Endodermal cell (in vitro differentiated cells): ENCODE data around the gene PHKA2. TPM values are rescaled to one million over a fixed set of nuclear protein-coding genes. Genes with fewer than 3 reads are reported as not detected.

Experiments used
- DNase-seq: peaks from one replicate; pipeline ENCODE4 v3.0.0-alpha.2; 2017
- H3K27ac ChIP-seq: 2 replicates; pipeline ENCODE4 v1.5.1; 2013; ENCODE audit warnings: mild to moderate bottlenecking, low read depth, low read length, moderate library complexity
- H3K27me3 ChIP-seq: 2 replicates; pipeline ENCODE4 v1.6.1; 2013; ENCODE audit warnings: mild to moderate bottlenecking, low read length, moderate library complexity; ENCODE audit not compliant: insufficient read depth, control insufficient read depth, poor library complexity, severe bottlenecking
- H3K36me3 ChIP-seq: 2 replicates; pipeline ENCODE4 v1.7.0; 2013; ENCODE audit warnings: mild to moderate bottlenecking, low read length, moderate library complexity; ENCODE audit not compliant: control insufficient read depth, insufficient read depth
- H3K4me1 ChIP-seq: one replicate; pipeline ENCODE4 v1.7.0; 2013; ENCODE audit warnings: low read length; ENCODE audit not compliant: control insufficient read depth, insufficient read depth
- H3K4me3 ChIP-seq: 2 replicates; pipeline ENCODE4 v1.5.1; 2013; ENCODE audit warnings: mild to moderate bottlenecking, low read length, moderate library complexity
- H3K9ac ChIP-seq: 2 replicates; pipeline ENCODE4 v1.6.1; 2013; ENCODE audit warnings: mild to moderate bottlenecking, low read length, moderate library complexity; ENCODE audit not compliant: poor library complexity, severe bottlenecking; ENCODE audit errors: extremely low read depth
- H3K9me3 ChIP-seq: 2 replicates; pipeline ENCODE4 v1.6.1; 2013; ENCODE audit warnings: mild to moderate bottlenecking, low read length, moderate library complexity; ENCODE audit not compliant: control insufficient read depth
- H3K27ac Mint-ChIP-seq: 2 replicates; pipeline ENCODE4 v1.8.0; 2020; ENCODE audit warnings: mixed read lengths
- H3K27me3 Mint-ChIP-seq: 2 replicates; pipeline ENCODE4 v1.8.0; 2021; ENCODE audit warnings: mild to moderate bottlenecking, mixed read lengths; ENCODE audit not compliant: insufficient read depth
- H3K36me3 Mint-ChIP-seq: 2 replicates; pipeline ENCODE4 v1.8.0; 2020; ENCODE audit warnings: low read depth, mixed read lengths
- H3K4me1 Mint-ChIP-seq: 2 replicates; pipeline ENCODE4 v1.8.0; 2020; ENCODE audit warnings: mixed read lengths
- H3K4me3 Mint-ChIP-seq: 2 replicates; pipeline ENCODE4 v1.8.0; 2020; ENCODE audit warnings: mild to moderate bottlenecking, moderate library complexity, mixed read lengths
- H3K9me3 Mint-ChIP-seq: 2 replicates; pipeline ENCODE4 v1.8.0; 2020; ENCODE audit warnings: mild to moderate bottlenecking, mixed read lengths
- CTCF ChIP-seq: fragments of 200-600 bp; sonication (generic); conservative IDR thresholded peaks from 2 replicates; pipeline ENCODE4 v1.5.0; 2021; ENCODE audit warnings: antibody characterized with exemption, mild to moderate bottlenecking
- WGBS, 2 experiments: methylation state at CpG; one replicate each; pipeline versions ENCODE4 v1.1.5 to v1.1.7; 2013; ENCODE audit warnings: missing lambda C conversion rate in 2 of 2, mixed read lengths in 1 of 2; ENCODE audit not compliant: insufficient coverage in 1 of 2, insufficient read length in 1 of 2; 5-methylcytosine and 5-hydroxymethylcytosine counted together
- total RNA-seq, 2 donors: library from RNA; stranded (reverse); fragmentation: NEBNext Ultra II Directional in 1 of 2; extraction: Animal tissue kit (Norgen Biotek cat#: 25700) in 1 of 2; gene quantifications; 2 replicates in 1 of 2; 3 replicates in 1 of 2; pipeline ENCODE4 v1.2.1, GENCODE V29; 2021

Gene PHKA2
- total RNA-seq, 2 donors from 2014 or later = 32.5 to 33.0 TPM

- no peak overlapping the region for H3K4me3 Mint-ChIP-seq
- H3K9me3 Mint-ChIP-seq = peaks cover 54% of the 10 kb centered on the region
- no peak for DNase-seq
- no peaks in the 10 kb centered on the region for H3K9me3 ChIP-seq
- no peak overlapping the region for H3K27ac Mint-ChIP-seq
- H3K27ac ChIP-seq = no peak overlapping the region
- H3K4me3 ChIP-seq = no peak overlapping the region
- H3K27me3 Mint-ChIP-seq = no peaks in the 10 kb centered on the region
- no peaks in the 10 kb centered on the region for H3K4me1 Mint-ChIP-seq
- peaks cover 35% of the 10 kb centered on the region for H3K36me3 Mint-ChIP-seq
- H3K9ac ChIP-seq = no peak overlapping the region
- peaks cover 6% of the 10 kb centered on the region for H3K36me3 ChIP-seq
- no peak for TF ChIP-seq CTCF
- WGBS, 2 experiments = 94 to 97% methylated on average over 5 to 10 of the region's 10 CpGs
- no peaks in the 10 kb centered on the region for H3K27me3 ChIP-seq
- H3K4me1 ChIP-seq = no peaks in the 10 kb centered on the region
Observed at GRCh38 chrX:18935893-18936292, 48.0 kb downstream of the PHKA2 start.

DNA sequence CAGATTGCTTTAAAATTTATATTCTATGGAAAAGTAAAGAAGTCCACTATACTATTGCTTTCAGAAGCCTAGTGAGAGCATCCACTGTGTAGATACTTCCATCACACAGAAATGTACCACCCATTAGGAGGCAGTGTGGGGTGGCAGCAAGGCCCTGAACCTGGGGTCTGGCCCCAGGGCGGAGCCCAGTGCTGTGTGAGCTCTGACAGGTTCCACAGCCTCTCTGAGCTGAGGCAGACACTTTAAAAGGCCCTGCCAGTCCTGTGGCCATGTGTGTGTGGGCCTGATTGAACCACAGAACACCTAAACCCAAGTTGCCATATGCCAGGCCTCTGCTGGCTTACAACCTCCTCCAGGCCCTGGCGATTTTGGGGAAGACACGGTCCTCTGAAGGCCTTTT lies 49.2 kb downstream of the PHKA2 start:
- H3K4me3 ChIP-seq = no peak overlapping the region
- 90% methylated on average over 3 of the region's 3 CpGs; no CpG with 5 or more reads in 1 of the 2 experiments for WGBS, 2 experiments
- Mint-ChIP-seq H3K36me3 (peaks cover 32% of the 10 kb centered on the region), H3K27ac (no peak overlapping the region), H3K9me3 (peaks cover 55% of the 10 kb centered on the region), H3K4me1 (no peaks in the 10 kb centered on the region), H3K4me3 (no peak overlapping the region), H3K27me3 (no peaks in the 10 kb centered on the region)
- TF ChIP-seq CTCF = no peak
- no peak overlapping the region for H3K27ac ChIP-seq
- no peak overlapping the region for H3K9ac ChIP-seq
- no peaks in the 10 kb centered on the region for H3K27me3 ChIP-seq
- no peak for DNase-seq
- H3K4me1 ChIP-seq = no peaks in the 10 kb centered on the region
- H3K9me3 ChIP-seq = no peaks in the 10 kb centered on the region
- H3K36me3 ChIP-seq = peaks cover 6% of the 10 kb centered on the region

- no peak overlapping the region for H3K4me3 ChIP-seq
- no peak overlapping the region for H3K9ac ChIP-seq
- no peaks in the 10 kb centered on the region for H3K27me3 ChIP-seq
- 80 to 95% methylated on average over 2 to 3 of the region's 3 CpGs for WGBS, 2 experiments
- no peak overlapping the region for H3K4me3 Mint-ChIP-seq
- no peak for TF ChIP-seq CTCF
- H3K4me1 Mint-ChIP-seq = no peaks in the 10 kb centered on the region
- H3K36me3 ChIP-seq = peaks cover 6% of the 10 kb centered on the region
- no peaks in the 10 kb centered on the region for H3K27me3 Mint-ChIP-seq
- H3K27ac Mint-ChIP-seq = no peak overlapping the region
- no peaks in the 10 kb centered on the region for H3K4me1 ChIP-seq
- H3K27ac ChIP-seq = no peak overlapping the region
- DNase-seq = no peak
- H3K36me3 Mint-ChIP-seq = peaks cover 28% of the 10 kb centered on the region
- no peaks in the 10 kb centered on the region for H3K9me3 ChIP-seq
- H3K9me3 Mint-ChIP-seq = peaks cover 63% of the 10 kb centered on the region
Observed at GRCh38 chrX:18933617-18934016, 50.3 kb downstream of the PHKA2 start.
